ENCODE measurements around the gene AP2A1.

GRCh38 chr19:49829721-49830120 lies 62.9 kb downstream of the AP2A1 start:
- TF ChIP-seq EP300 (IDR thresholded peaks at IDR 0.05): no peak
- no peak for TF ChIP-seq CTCF (IDR thresholded peaks at IDR 0.05)
- no peak for TF ChIP-seq POLR2A (IDR thresholded peaks at IDR 0.05)

Measured in gastroesophageal sphincter (tissue), 3 donors.